GM23338 (cell line): Measurements from ENCODE around the gene RNF141.

Experiments used
- CREB1 ChIP-seq: fragments of 250-450 bp; sonication (Bioruptor Pico); IDR thresholded peaks from 2 replicates; pipeline ENCODE4 v1.5.0; 2020; ENCODE audit warnings: low read depth, mild to moderate bottlenecking, moderate library complexity
- EZH2 ChIP-seq: fragments of 200-600 bp; sonication (generic); IDR thresholded peaks from one replicate; pipeline ENCODE4 v1.8.0; 2017; ENCODE audit warnings: antibody characterized with exemption, mild to moderate bottlenecking, low read depth; ENCODE audit not compliant: unreplicated experiment
- EZH2phosphoT487 ChIP-seq: fragments of 200-600 bp; sonication (generic); IDR thresholded peaks from one replicate; pipeline ENCODE4 v1.8.1; 2018; ENCODE audit warnings: antibody characterized with exemption; ENCODE audit not compliant: unreplicated experiment
- JUNB ChIP-seq: IDR thresholded peaks from one replicate; pipeline ENCODE4 v1.6.1; 2016; ENCODE audit warnings: antibody characterized with exemption; ENCODE audit not compliant: unreplicated experiment
- POLR2AphosphoS5 ChIP-seq: IDR thresholded peaks from 2 replicates; pipeline ENCODE4 v1.6.1; 2016; ENCODE audit warnings: antibody characterized with exemption, low read depth
- ZNF331 ChIP-seq: fragments of 250-450 bp; sonication (Bioruptor Pico); IDR thresholded peaks from 2 replicates; pipeline ENCODE4 v1.5.0; 2020; ENCODE audit warnings: low read depth, mild to moderate bottlenecking, moderate library complexity
- TF ChIP-seq, protein P1 (sequence below), 2 experiments: fragments of 200-600 bp in 1 of 2; sonication (generic) in 1 of 2; conservative IDR thresholded peaks; 2 replicates each; pipeline versions ENCODE4 v1.5.1 to v1.6.1; 2016 to 2017; ENCODE audit warnings: antibody characterized with exemption in 2 of 2, low read depth in 2 of 2, mild to moderate bottlenecking in 2 of 2, moderate library complexity in 1 of 2
- TF ChIP-seq, protein P2 (sequence below): IDR thresholded peaks from one replicate; pipeline ENCODE4 v1.6.1; 2018; ENCODE audit warnings: antibody characterized with exemption; ENCODE audit not compliant: unreplicated experiment

- TF ChIP-seq, protein P1, sequence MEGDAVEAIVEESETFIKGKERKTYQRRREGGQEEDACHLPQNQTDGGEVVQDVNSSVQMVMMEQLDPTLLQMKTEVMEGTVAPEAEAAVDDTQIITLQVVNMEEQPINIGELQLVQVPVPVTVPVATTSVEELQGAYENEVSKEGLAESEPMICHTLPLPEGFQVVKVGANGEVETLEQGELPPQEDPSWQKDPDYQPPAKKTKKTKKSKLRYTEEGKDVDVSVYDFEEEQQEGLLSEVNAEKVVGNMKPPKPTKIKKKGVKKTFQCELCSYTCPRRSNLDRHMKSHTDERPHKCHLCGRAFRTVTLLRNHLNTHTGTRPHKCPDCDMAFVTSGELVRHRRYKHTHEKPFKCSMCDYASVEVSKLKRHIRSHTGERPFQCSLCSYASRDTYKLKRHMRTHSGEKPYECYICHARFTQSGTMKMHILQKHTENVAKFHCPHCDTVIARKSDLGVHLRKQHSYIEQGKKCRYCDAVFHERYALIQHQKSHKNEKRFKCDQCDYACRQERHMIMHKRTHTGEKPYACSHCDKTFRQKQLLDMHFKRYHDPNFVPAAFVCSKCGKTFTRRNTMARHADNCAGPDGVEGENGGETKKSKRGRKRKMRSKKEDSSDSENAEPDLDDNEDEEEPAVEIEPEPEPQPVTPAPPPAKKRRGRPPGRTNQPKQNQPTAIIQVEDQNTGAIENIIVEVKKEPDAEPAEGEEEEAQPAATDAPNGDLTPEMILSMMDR (conservative IDR thresholded peaks at IDR 0.05; ENCODE audit: low read depth in 2 of 2): no peak
- TF ChIP-seq EZH2 (no peak), JUNB (no peak), EZH2phosphoT487 (no peak), ZNF331 (CRISPR knock-in tag) (no peak), CREB1 (no peak), POLR2AphosphoS5 (no peak)
- TF ChIP-seq, protein P2, sequence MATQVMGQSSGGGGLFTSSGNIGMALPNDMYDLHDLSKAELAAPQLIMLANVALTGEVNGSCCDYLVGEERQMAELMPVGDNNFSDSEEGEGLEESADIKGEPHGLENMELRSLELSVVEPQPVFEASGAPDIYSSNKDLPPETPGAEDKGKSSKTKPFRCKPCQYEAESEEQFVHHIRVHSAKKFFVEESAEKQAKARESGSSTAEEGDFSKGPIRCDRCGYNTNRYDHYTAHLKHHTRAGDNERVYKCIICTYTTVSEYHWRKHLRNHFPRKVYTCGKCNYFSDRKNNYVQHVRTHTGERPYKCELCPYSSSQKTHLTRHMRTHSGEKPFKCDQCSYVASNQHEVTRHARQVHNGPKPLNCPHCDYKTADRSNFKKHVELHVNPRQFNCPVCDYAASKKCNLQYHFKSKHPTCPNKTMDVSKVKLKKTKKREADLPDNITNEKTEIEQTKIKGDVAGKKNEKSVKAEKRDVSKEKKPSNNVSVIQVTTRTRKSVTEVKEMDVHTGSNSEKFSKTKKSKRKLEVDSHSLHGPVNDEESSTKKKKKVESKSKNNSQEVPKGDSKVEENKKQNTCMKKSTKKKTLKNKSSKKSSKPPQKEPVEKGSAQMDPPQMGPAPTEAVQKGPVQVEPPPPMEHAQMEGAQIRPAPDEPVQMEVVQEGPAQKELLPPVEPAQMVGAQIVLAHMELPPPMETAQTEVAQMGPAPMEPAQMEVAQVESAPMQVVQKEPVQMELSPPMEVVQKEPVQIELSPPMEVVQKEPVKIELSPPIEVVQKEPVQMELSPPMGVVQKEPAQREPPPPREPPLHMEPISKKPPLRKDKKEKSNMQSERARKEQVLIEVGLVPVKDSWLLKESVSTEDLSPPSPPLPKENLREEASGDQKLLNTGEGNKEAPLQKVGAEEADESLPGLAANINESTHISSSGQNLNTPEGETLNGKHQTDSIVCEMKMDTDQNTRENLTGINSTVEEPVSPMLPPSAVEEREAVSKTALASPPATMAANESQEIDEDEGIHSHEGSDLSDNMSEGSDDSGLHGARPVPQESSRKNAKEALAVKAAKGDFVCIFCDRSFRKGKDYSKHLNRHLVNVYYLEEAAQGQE: no peak
Observed at GRCh38 chr11:10541561-10541930, 559 bp upstream of the RNF141 start.
